Peyer's patch (tissue), 4 donors: ENCODE data around the gene PRSS16.

Experiments used
- POLR2A ChIP-seq, 2 donors: fragments of 450-650 bp; IDR thresholded peaks; one replicate each; pipeline ENCODE4 v1.5.1; 2017; ENCODE audit warnings: antibody characterized with exemption in 2 of 2, mild to moderate bottlenecking in 2 of 2, moderate library complexity in 2 of 2
- TF ChIP-seq, protein P1 (sequence below), 6 experiments: fragments of 450-650 bp in 4 of 6; fragments of 200-600 bp in 2 of 6; sonication (generic) in 1 of 6; IDR thresholded peaks; one replicate each; pipeline ENCODE4 v1.5.1; 2017 to 2019; ENCODE audit warnings: antibody characterized with exemption in 6 of 6, mild to moderate bottlenecking in 3 of 6, moderate library complexity in 1 of 6

DNA sequence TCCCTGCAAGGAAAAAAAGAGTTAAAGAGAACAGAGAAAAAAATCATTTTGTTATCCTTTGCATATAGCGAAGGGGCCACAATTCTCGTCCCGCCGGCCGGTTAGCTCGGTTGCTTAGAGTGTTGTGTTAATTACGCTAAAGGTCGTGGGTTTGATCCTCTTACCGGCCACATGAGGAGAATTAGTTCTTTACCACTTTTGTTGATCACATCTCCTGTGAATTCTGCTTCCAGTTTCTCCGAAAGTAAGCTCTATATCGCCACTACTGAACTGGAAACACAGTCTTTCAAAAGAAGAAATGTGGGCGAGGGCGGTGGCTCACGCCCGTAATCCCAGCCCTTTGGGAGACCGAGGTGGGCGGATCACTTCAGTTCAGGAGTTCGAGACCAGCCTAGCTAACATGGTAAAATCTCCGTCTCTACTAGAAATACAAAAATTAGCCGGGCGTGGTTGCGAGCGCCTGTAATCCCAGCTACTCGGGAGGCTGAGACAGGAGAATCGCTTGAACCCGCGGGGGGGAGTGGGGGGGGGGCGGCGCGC, 13.4 kb downstream of the PRSS16 start:
- TF ChIP-seq, protein P1, sequence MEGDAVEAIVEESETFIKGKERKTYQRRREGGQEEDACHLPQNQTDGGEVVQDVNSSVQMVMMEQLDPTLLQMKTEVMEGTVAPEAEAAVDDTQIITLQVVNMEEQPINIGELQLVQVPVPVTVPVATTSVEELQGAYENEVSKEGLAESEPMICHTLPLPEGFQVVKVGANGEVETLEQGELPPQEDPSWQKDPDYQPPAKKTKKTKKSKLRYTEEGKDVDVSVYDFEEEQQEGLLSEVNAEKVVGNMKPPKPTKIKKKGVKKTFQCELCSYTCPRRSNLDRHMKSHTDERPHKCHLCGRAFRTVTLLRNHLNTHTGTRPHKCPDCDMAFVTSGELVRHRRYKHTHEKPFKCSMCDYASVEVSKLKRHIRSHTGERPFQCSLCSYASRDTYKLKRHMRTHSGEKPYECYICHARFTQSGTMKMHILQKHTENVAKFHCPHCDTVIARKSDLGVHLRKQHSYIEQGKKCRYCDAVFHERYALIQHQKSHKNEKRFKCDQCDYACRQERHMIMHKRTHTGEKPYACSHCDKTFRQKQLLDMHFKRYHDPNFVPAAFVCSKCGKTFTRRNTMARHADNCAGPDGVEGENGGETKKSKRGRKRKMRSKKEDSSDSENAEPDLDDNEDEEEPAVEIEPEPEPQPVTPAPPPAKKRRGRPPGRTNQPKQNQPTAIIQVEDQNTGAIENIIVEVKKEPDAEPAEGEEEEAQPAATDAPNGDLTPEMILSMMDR (IDR thresholded peaks at IDR 0.05) = no peak
- TF ChIP-seq POLR2A (IDR thresholded peaks at IDR 0.05) = no peak
